Fibroblast of mammary gland (primary cell): ENCODE measurements around the gene JADE2.
"Not testable (repeated sequence)": the region's sequence is repeated elsewhere in the genome, so short reads cannot be mapped to it uniquely, and the experiment has no call there.

ENCODE experiments used
- DNase-seq: peaks from one replicate; pipeline ENCODE4 v3.0.0-alpha.2; 2010; ENCODE audit warnings: low read depth
- H3K4me3 ChIP-seq: 2 replicates; pipeline ENCODE4 v1.5.1; 2011; ENCODE audit warnings: low read depth, mild to moderate bottlenecking, low read length, moderate library complexity; ENCODE audit not compliant: control insufficient read depth
- CTCF ChIP-seq: conservative IDR thresholded peaks from 2 replicates; pipeline ENCODE4 v1.5.1; 2011; ENCODE audit warnings: low read depth, low read length, inconsistent platforms; ENCODE audit not compliant: control insufficient read depth, insufficient read depth

The JADE2 gene

GRCh38 chr5:134491841-134492442 lies 33.5 kb upstream of the JADE2 start:
- no peak for DNase-seq
- TF ChIP-seq CTCF: no peak

GRCh38 chr5:134492568-134492967 lies 32.9 kb upstream of the JADE2 start:
- no peak overlapping the region for H3K4me3 ChIP-seq
- DNase-seq: peak; percentile 25
- no peak for TF ChIP-seq CTCF

More at GRCh38 chr5:134491841-134492442, 33.5 kb upstream of the JADE2 start:
- H3K4me3 ChIP-seq: no peak overlapping the region

GRCh38 chr5:134493461-134494055 lies 31.9 kb upstream of the JADE2 start:
- no peak overlapping the region for H3K4me3 ChIP-seq
- no peak for DNase-seq
- TF ChIP-seq CTCF: no peak

GRCh38 chr5:134494780-134495179 lies 30.7 kb upstream of the JADE2 start:
- TF ChIP-seq CTCF: no peak
- no peak overlapping the region for H3K4me3 ChIP-seq
- DNase-seq: no peak

GRCh38 chr5:134499905-134500304 lies 25.6 kb upstream of the JADE2 start:
- not testable (repeated sequence) for DNase-seq

GRCh38 chr5:134500699-134501430 lies 24.6 kb upstream of the JADE2 start:
- DNase-seq: no peak
- H3K4me3 ChIP-seq: no peak overlapping the region
- TF ChIP-seq CTCF: no peak

More at GRCh38 chr5:134499905-134500304, 25.6 kb upstream of the JADE2 start:
- not testable (repeated sequence) for H3K4me3 ChIP-seq

GRCh38 chr5:134502259-134502658 lies 23.2 kb upstream of the JADE2 start:
- no peak for DNase-seq
- TF ChIP-seq CTCF: no peak
- H3K4me3 ChIP-seq: no peak overlapping the region
